GM19328 (cell line): ENCODE measurements around the gene CPE.

Source experiments
- ATAC-seq: cut with Tn5 transposase; IDR thresholded peaks from one replicate; pipeline ENCODE4 v1.9.1; 2021; ENCODE audit warnings: mild to moderate bottlenecking, moderate library complexity; ENCODE audit not compliant: unreplicated experiment

The CPE gene

GRCh38 chr4:165364452-165365080 is 14.2 kb upstream of the CPE start:
- no peak for ATAC-seq

GRCh38 chr4:165367040-165367439 is 11.8 kb upstream of the CPE start:
- ATAC-seq: no peak

- no peak for ATAC-seq
Measured at GRCh38 chr4:165368114-165368513, 10.7 kb upstream of the CPE start.

GRCh38 chr4:165368567-165368966 is 10.2 kb upstream of the CPE start:
- no peak for ATAC-seq

- no peak for ATAC-seq
Measured at GRCh38 chr4:165369522-165369921, 9.3 kb upstream of the CPE start.

- ATAC-seq: no peak
Measured at GRCh38 chr4:165370530-165370929, 8.3 kb upstream of the CPE start.

GRCh38 chr4:165375465-165375864 is 3.3 kb upstream of the CPE start:
- ATAC-seq: no peak

- no peak for ATAC-seq
Measured at GRCh38 chr4:165378398-165378744, 437 bp upstream of the CPE start.

GRCh38 chr4:165379678-165380064 is 863 bp downstream of the CPE start:
- ATAC-seq: no peak

- no peak for ATAC-seq
Measured at GRCh38 chr4:165380805-165381204, 2.0 kb downstream of the CPE start.

GRCh38 chr4:165381821-165382373 is 3.1 kb downstream of the CPE start:
- no peak for ATAC-seq

GRCh38 chr4:165382640-165383039 is 3.8 kb downstream of the CPE start:
- no peak for ATAC-seq

GRCh38 chr4:165383591-165384073 is 4.8 kb downstream of the CPE start:
- no peak for ATAC-seq

GRCh38 chr4:165384186-165384585 is 5.4 kb downstream of the CPE start:
- no peak for ATAC-seq

- ATAC-seq: no peak
Measured at GRCh38 chr4:165384598-165384997, 5.8 kb downstream of the CPE start.

- no peak for ATAC-seq
Measured at GRCh38 chr4:165385126-165385525, 6.3 kb downstream of the CPE start.

GRCh38 chr4:165386328-165386727 is 7.5 kb downstream of the CPE start:
- no peak for ATAC-seq

GRCh38 chr4:165388756-165389155 is 9.9 kb downstream of the CPE start:
- ATAC-seq: no peak

- no peak for ATAC-seq
Measured at GRCh38 chr4:165393051-165393450, 14.2 kb downstream of the CPE start.

GRCh38 chr4:165393704-165394103 is 14.9 kb downstream of the CPE start:
- no peak for ATAC-seq

- ATAC-seq: no peak
Measured at GRCh38 chr4:165394275-165394674, 15.5 kb downstream of the CPE start.

GRCh38 chr4:165398570-165398969 is 19.8 kb downstream of the CPE start:
- no peak for ATAC-seq

- no peak for ATAC-seq
Measured at GRCh38 chr4:165402375-165402774, 23.6 kb downstream of the CPE start.
